CD4-positive, alpha-beta T cell (primary cell): ENCODE results near the gene PAFAH2. TPM values are rescaled to one million over a fixed set of nuclear protein-coding genes. Genes with fewer than 3 reads are reported as not detected.

Experiments used
- ATAC-seq: fragments of 200-7000 bp; cut with Tn5 transposase; one replicate; pipeline ENCODE4 v1.10.0; 2022; ENCODE audit warnings: mild to moderate bottlenecking; ENCODE audit not compliant: poor library complexity
- CTCF ChIA-PET: fragments of 350-600 bp; sonication (Branson Sonifier 250); formaldehyde crosslinking; loops from one replicate; lab custom pipeline; 2021; ENCODE audit warnings: antibody characterized with exemption, inconsistent platforms; lab: Charles Lee
- POLR2A ChIA-PET: fragments of 350-600 bp; sonication (Branson Sonifier 250); formaldehyde crosslinking; loops from one replicate; lab custom pipeline; 2021; ENCODE audit warnings: antibody characterized with exemption, inconsistent platforms; lab: Charles Lee
- DNase-seq, 14 experiments: peaks; one replicate each; pipeline ENCODE4 v3.0.0-alpha.2; 2013 to 2020; ENCODE audit warnings: mixed read lengths in 2 of 14
- H3K27ac ChIP-seq, 2 donors: one replicate each; pipeline versions ENCODE4 v1.5.1 to v1.7.0; 2013; ENCODE audit warnings: low read length in 2 of 2, low read depth in 1 of 2, mild to moderate bottlenecking in 1 of 2
- H3K27me3 ChIP-seq, 2 experiments: 1 replicate in 1 of 2; 2 replicates in 1 of 2; pipeline versions ENCODE4 v1.6.1 to v1.7.0; 2013; ENCODE audit warnings: low read length in 2 of 2, control low read depth in 1 of 2, mild to moderate bottlenecking in 1 of 2, moderate library complexity in 1 of 2; ENCODE audit not compliant: insufficient read depth in 2 of 2, control insufficient read depth in 1 of 2
- H3K36me3 ChIP-seq: one replicate; pipeline ENCODE4 v1.6.1; 2013; ENCODE audit warnings: low read length, control low read depth; ENCODE audit not compliant: insufficient read depth
- H3K4me1 ChIP-seq: one replicate; pipeline ENCODE4 v1.6.1; 2013; ENCODE audit warnings: low read length, control low read depth; ENCODE audit not compliant: insufficient read depth
- H3K4me3 ChIP-seq: one replicate; pipeline ENCODE4 v1.5.1; 2013; ENCODE audit warnings: mild to moderate bottlenecking, low read length, moderate library complexity
- H3K9me3 ChIP-seq, 2 experiments: 1 replicate in 1 of 2; 2 replicates in 1 of 2; pipeline versions ENCODE4 v1.6.1 to v1.7.0; 2013; ENCODE audit warnings: low read length in 2 of 2, mild to moderate bottlenecking in 2 of 2, control low read depth in 1 of 2, moderate library complexity in 1 of 2; ENCODE audit not compliant: control insufficient read depth in 1 of 2, insufficient read depth in 1 of 2
- H3K27ac Mint-ChIP-seq: one replicate; pipeline ENCODE4 v1.8.0; 2020; ENCODE audit warnings: mixed read lengths
- H3K27me3 Mint-ChIP-seq: one replicate; pipeline ENCODE4 v1.8.0; 2021; ENCODE audit warnings: mixed read lengths
- H3K36me3 Mint-ChIP-seq: one replicate; pipeline ENCODE4 v1.8.0; 2021; ENCODE audit warnings: low read depth, mixed read lengths
- H3K4me1 Mint-ChIP-seq: one replicate; pipeline ENCODE4 v1.8.0; 2021; ENCODE audit warnings: low read depth, mixed read lengths
- H3K4me3 Mint-ChIP-seq: one replicate; pipeline ENCODE4 v1.8.0; 2020; ENCODE audit warnings: mild to moderate bottlenecking, mixed read lengths
- H3K9me3 Mint-ChIP-seq: one replicate; pipeline ENCODE4 v1.8.0; 2020; ENCODE audit warnings: mixed read lengths
- CTCF ChIP-seq: fragments of 200-600 bp; IDR thresholded peaks from one replicate; pipeline ENCODE4 v1.8.0; 2022; ENCODE audit warnings: antibody characterized with exemption, mild to moderate bottlenecking
- intact Hi-C, 2 experiments: fragments of 100-400 bp; cut with DNase I in 1 of 2; cut with micrococcal nuclease in 1 of 2; formaldehyde crosslinking; loops; one replicate each; pipeline versions ENCODE4 v1.15.1 to v1.9.0; 2023 to 2025; cut with DNase I, micrococcal nuclease
- total RNA-seq, 174 experiments: library from RNA in 2 of 174; stranded (reverse) in 2 of 174; gene quantifications; one replicate each; pipeline ENCODE4 v1.2.3 and lab custom pipeline; 2021 to 2026

The PAFAH2 gene
- total RNA-seq, 2 experiments from 2014 or later, result 7.9 to 8.1 TPM

- DNase-seq (no peak), ATAC-seq (no peak)
- no peaks in the 10 kb centered on the region for H3K9me3 Mint-ChIP-seq
- Histone ChIP-seq H3K27me3 (no peaks in the 10 kb centered on the region), H3K4me3 (no peak overlapping the region), H3K36me3 (peaks cover 62% of the 10 kb centered on the region), H3K27ac (peak overlapping the region; percentile 5 to 23), H3K4me1 (peaks cover 22% of the 10 kb centered on the region), H3K9me3 (no peaks in the 10 kb centered on the region)
- H3K4me1 Mint-ChIP-seq, result peaks cover 63% of the 10 kb centered on the region
- no peak for TF ChIP-seq CTCF
- H3K4me3 Mint-ChIP-seq, result peak overlapping the region; percentile 28
- POLR2A ChIA-PET, result interaction anchor here (0.6 to 2.9 kb wide), 16 partner anchors 11 to 407 kb away, joined by 3 to 33 read pairs (median 5); partner anchors contain the start of genes PAFAH2, PAQR7 and STMN1
- H3K27ac Mint-ChIP-seq, result peak overlapping the region; percentile 79
- intact Hi-C loops, result loop anchor here in 1 of 2 experiments (1.0 kb wide), 1 partner anchor 27 kb away; the partner anchor contains the start of gene PAFAH2
- CTCF ChIA-PET, result interaction anchor here (1.9 to 2.2 kb wide), 2 partner anchors 26 to 76 kb away, joined by 7 to 13 read pairs; partner anchors contain the start of gene PAFAH2
- H3K27me3 Mint-ChIP-seq, result no peaks in the 10 kb centered on the region
- H3K36me3 Mint-ChIP-seq, result peaks cover 79% of the 10 kb centered on the region
These were observed 26.1 kb downstream of the PAFAH2 start for GRCh38 chr1:25971811-25972180.

GRCh38 chr1:25971066-25971810 lies 26.6 kb downstream of the PAFAH2 start:
- Mint-ChIP-seq H3K27me3 (no peaks in the 10 kb centered on the region), H3K36me3 (peaks cover 79% of the 10 kb centered on the region), H3K4me1 (peaks cover 63% of the 10 kb centered on the region), H3K27ac (peak overlapping the region; percentile 79), H3K4me3 (peak overlapping the region; percentile 28), H3K9me3 (no peaks in the 10 kb centered on the region)
- peak in 7 of 14 experiments; percentile 8 to 64 (median 51) for DNase-seq
- H3K9me3 ChIP-seq, result no peaks in the 10 kb centered on the region
- ChIA-PET CTCF (interaction anchor here (1.9 to 2.2 kb wide), 2 partner anchors 27 to 76 kb away, joined by 7 to 13 read pairs; partner anchors contain the start of gene PAFAH2), POLR2A (interaction anchor here (0.6 to 2.9 kb wide), 19 partner anchors 10 to 406 kb away, joined by 3 to 33 read pairs (median 5); partner anchors contain the start of genes MTFR1L, PAFAH2, PAQR7 and STMN1)
- intact Hi-C loops, result loop anchor here in 1 of 2 experiments (1.0 kb wide), 1 partner anchor 27 kb away; the partner anchor contains the start of gene PAFAH2
- H3K36me3 ChIP-seq, result peaks cover 61% of the 10 kb centered on the region
- peak overlapping the region; percentile 5 to 23 for H3K27ac ChIP-seq
- no peaks in the 10 kb centered on the region for H3K27me3 ChIP-seq
- peaks cover 22% of the 10 kb centered on the region for H3K4me1 ChIP-seq
- no peak for TF ChIP-seq CTCF
- H3K4me3 ChIP-seq, result no peak overlapping the region
- ATAC-seq, result peak; percentile 84

GRCh38 chr1:25967308-25967707 lies 30.6 kb downstream of the PAFAH2 start:
- POLR2A ChIA-PET, result no interaction called here
- Mint-ChIP-seq H3K4me3 (no peak overlapping the region), H3K27me3 (no peaks in the 10 kb centered on the region), H3K9me3 (no peaks in the 10 kb centered on the region), H3K4me1 (peaks cover 43% of the 10 kb centered on the region), H3K36me3 (peaks cover 77% of the 10 kb centered on the region), H3K27ac (peak overlapping the region; percentile 1)
- CTCF ChIA-PET, result no interaction called here
- H3K4me3 ChIP-seq, result no peak overlapping the region
- no peak for TF ChIP-seq CTCF
- peaks cover 20% of the 10 kb centered on the region for H3K4me1 ChIP-seq
- no peak overlapping the region for H3K27ac ChIP-seq
- peaks cover 49% of the 10 kb centered on the region for H3K36me3 ChIP-seq
- H3K27me3 ChIP-seq, result no peaks in the 10 kb centered on the region
- intact Hi-C loops, result loop anchor here in 1 of 2 experiments (5.0 kb wide), 1 partner anchor 40 kb away; no protein-coding TSS in a partner anchor
- no peaks in the 10 kb centered on the region for H3K9me3 ChIP-seq
- ATAC-seq (no peak), DNase-seq (no peak)
